GM12801 (cell line): Measurements from ENCODE around the gene ECE2.

Experiments
- CTCF ChIP-seq: IDR thresholded peaks from one replicate; pipeline ENCODE4 v1.5.1; 2011; ENCODE audit warnings: control low read depth; ENCODE audit not compliant: insufficient read length; ENCODE audit errors: extremely low read depth

The ECE2 gene

DNA sequence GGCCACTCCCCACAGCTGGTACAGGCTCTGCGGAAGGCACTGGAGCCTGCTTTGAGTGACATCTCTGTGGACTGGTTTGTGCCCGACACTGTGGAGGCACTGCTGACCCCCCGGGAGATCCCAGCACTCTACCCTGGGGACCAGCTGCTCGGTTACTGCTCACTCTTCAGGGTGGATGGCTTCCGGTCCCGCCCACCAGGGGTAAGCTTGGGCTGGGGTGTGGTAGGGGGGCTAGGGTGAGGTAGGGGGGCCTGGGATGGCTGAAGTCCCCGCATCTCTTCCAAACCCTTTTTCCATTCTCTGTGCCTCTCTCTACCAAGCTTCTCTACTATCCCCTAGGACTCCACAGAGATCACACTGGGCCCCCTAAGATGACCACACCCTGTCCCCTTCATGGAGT is 38.6 kb upstream of the ECE2 start:
- no peak for TF ChIP-seq CTCF

GRCh38 chr3:184237807-184238206 is 38.0 kb upstream of the ECE2 start:
- TF ChIP-seq CTCF = no peak

DNA sequence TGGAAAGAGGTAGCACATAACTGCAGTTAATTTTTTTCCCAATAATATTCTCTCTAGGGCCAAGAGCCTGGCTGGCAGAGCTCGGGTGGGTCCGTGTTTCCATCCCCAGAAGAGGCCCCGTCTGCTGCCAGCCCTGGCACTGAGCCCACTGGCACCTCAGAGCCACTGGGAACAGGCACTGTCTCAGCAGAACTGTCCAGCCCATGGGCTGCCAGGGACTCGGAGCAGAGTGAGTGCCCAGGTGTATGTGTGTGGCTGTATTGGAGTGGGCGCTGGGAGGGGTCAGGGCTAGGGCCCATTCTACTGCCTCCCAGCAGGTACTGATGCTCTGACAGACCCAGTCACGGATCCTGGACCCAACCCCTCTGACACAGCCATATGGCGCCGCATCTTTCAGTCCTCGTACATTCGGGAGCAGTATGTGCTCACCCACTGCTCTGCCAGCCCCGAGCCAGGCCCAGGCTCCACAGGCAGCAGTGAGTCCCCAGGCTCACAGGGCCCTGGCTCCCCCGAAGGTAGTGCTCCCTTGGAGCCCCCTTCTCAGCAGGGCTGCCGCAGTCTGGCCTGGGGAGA is 37.5 kb upstream of the ECE2 start:
- no peak for TF ChIP-seq CTCF

DNA sequence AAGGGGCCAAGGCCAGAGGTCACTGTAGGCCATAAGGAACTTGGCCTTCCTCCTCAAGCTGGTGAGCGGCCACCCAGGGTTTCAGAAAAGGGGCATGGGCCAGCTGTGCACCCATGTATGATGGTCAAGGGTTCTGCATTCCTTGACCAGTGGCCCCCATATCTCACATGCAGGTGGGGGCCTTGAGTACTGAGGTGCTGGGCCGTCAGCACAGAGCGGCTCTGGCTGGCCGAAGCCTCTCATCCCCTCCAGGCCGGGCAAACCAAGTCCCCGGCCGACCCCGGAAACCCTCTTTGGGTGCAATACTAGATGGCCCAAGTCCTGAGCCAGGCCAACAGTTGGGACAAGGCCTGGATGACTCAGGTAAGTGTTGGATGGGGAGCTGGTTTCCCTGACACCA is 36.6 kb upstream of the ECE2 start:
- no peak for TF ChIP-seq CTCF

GRCh38 chr3:184239708-184240107 is 36.1 kb upstream of the ECE2 start:
- TF ChIP-seq CTCF = no peak

- no peak for TF ChIP-seq CTCF
Measured at GRCh38 chr3:184240384-184241140, 35.3 kb upstream of the ECE2 start.

DNA sequence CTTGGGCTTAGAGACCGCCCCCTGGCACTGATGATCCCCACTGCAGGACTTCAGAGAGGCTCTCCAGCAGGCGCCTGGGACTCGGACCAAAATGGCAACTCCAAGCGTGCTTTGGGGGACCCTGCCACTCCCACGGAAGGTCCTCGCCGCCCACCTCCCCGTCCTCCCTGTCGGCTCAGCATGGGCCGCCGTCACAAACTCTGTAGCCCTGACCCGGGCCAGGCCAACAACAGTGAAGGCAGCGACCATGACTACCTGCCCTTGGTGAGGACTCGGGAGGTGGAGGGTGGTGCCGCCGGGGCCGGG is 34.7 kb upstream of the ECE2 start:
- TF ChIP-seq CTCF = no peak
